Measurements from ENCODE around the gene CDHR3.

GRCh38 chr7:106068538-106068961 lies 105.5 kb downstream of the CDHR3 start:
- TF ChIP-seq YY1 (IDR thresholded peaks at IDR 0.05; ENCODE audit: low read depth, low read length) (no peak), SREBF2 (IDR thresholded peaks at IDR 0.05; ENCODE audit: low read length) (no peak), CTCF (IDR thresholded peaks at IDR 0.05 in 2 of 3, conservative IDR thresholded peaks at IDR 0.05 in 1 of 3; ENCODE audit: control insufficient read depth in 2 of 3, extremely low read depth in 1 of 3, insufficient read depth in 1 of 3, low read depth in 3 of 3, low read length in 3 of 3) (no peak), TCF3 (IDR thresholded peaks at IDR 0.05; ENCODE audit: borderline replicate concordance, insufficient read depth, low read depth, low read length) (no peak), TARDBP (IDR thresholded peaks at IDR 0.05; ENCODE audit: borderline replicate concordance) (no peak), IKZF1 (conservative IDR thresholded peaks at IDR 0.05) (no peak), RAD51 (IDR thresholded peaks at IDR 0.05) (no peak), NRF1 (conservative IDR thresholded peaks at IDR 0.05; ENCODE audit: low read depth, low read length) (no peak), ATF3 (IDR thresholded peaks at IDR 0.05; ENCODE audit: borderline replicate concordance, extremely low read depth, low read depth, low read length) (no peak), ZNF592 (IDR thresholded peaks at IDR 0.05) (no peak), JUND (IDR thresholded peaks at IDR 0.05; ENCODE audit: low read depth, low read length) (no peak), EED (IDR thresholded peaks at IDR 0.05; ENCODE audit: low read depth) (no peak), RFX5 (IDR thresholded peaks at IDR 0.05; ENCODE audit: low read depth, low read length) (no peak), POLR2A (IDR thresholded peaks at IDR 0.05; ENCODE audit: low read depth, low read length) (no peak)

Measured in GM12878 (cell line).